Right lobe of liver (tissue), 6 donors: ENCODE results near the gene SIGLEC1. TPM values are rescaled to one million over a fixed set of nuclear protein-coding genes. Genes with fewer than 3 reads are reported as not detected.

ENCODE experiments used
- ATAC-seq, 4 donors: fragments of 200-7000 bp; cut with Tn5 transposase; one replicate each; pipeline ENCODE4 v1.9.1; 2020; ENCODE audit warnings: mild to moderate bottlenecking in 4 of 4, moderate library complexity in 4 of 4
- DNase-seq, 3 donors: peaks; one replicate each; pipeline ENCODE4 v3.0.0-alpha.2; 2020
- H3K27ac ChIP-seq, 3 donors: fragments of 200-600 bp; one replicate each; pipeline ENCODE4 v1.8.0; 2022
- H3K27me3 ChIP-seq, 2 donors: fragments of 200-600 bp; one replicate each; pipeline ENCODE4 v1.8.0; 2022
- H3K36me3 ChIP-seq, 4 donors: fragments of 200-600 bp; sonication (generic) in 1 of 4; one replicate each; pipeline versions ENCODE4 v1.5.1 to v1.8.0; 2017 to 2022; ENCODE audit warnings: control low read depth in 1 of 4
- H3K4me1 ChIP-seq, 4 donors: fragments of 200-600 bp; sonication (generic) in 1 of 4; one replicate each; pipeline versions ENCODE4 v1.5.1 to v1.8.0; 2017 to 2022; ENCODE audit warnings: control low read depth in 1 of 4
- H3K4me3 ChIP-seq, 3 donors: fragments of 200-600 bp; one replicate each; pipeline ENCODE4 v1.8.0; 2022
- H3K9me3 ChIP-seq, 4 donors: fragments of 200-600 bp; sonication (generic) in 1 of 4; one replicate each; pipeline versions ENCODE4 v1.5.1 to v1.8.0; 2017 to 2022; ENCODE audit warnings: control low read depth in 1 of 4
- CTCF ChIP-seq, 4 donors: fragments of 200-600 bp in 3 of 4; fragments of 450-650 bp in 1 of 4; IDR thresholded peaks; one replicate each; pipeline versions ENCODE4 v1.5.1 to v1.8.0; 2016 to 2022; ENCODE audit warnings: antibody characterized with exemption in 4 of 4, mild to moderate bottlenecking in 2 of 4
- POLR2A ChIP-seq: fragments of 450-650 bp; IDR thresholded peaks from one replicate; pipeline ENCODE4 v1.6.1; 2017; ENCODE audit warnings: antibody characterized with exemption, mild to moderate bottlenecking
- WGBS: methylation state at CpG from one replicate; pipeline ENCODE4 v1.1.6; 2018; ENCODE audit warnings: low coverage, low lambda C conversion rate; ENCODE audit not compliant: insufficient coverage; ENCODE audit errors: missing lambda C conversion rate; 5-methylcytosine and 5-hydroxymethylcytosine counted together
- intact Hi-C, 2 donors: fragments of 100-400 bp; cut with DNase I; formaldehyde crosslinking; loops; one replicate each; pipeline versions ENCODE4 v1.11.2 to v1.14.1; 2022
- total RNA-seq, 6 experiments: library from RNA; depleted of rRNA in 2 of 6; stranded (reverse); fragments of >200 nt in 2 of 6; fragmentation: NEBNext Ultra II Directional in 3 of 6; extraction: Animal tissue kit (Norgen Biotek cat#: 25700) in 3 of 6; gene quantifications; one replicate each; pipeline versions ENCODE4 v1.1.0 to v1.2.4, GENCODE V29; 2016 to 2023
- donor health status: DM: no; HTN: yes; CAD: no.
- donor health status: DM: no; HTN: no; CAD: no.
- donor health status: DM: no; HTN: no; CAD: no.
- donor health status: DM: no; HTN: yes; CAD: no.
- donor health status: DM: no; HTN: yes; CAD: no.

SIGLEC1 gene
- total RNA-seq, 6 experiments from 2014 or later: 2.6 to 13.9 (median 5.7) TPM

DNA sequence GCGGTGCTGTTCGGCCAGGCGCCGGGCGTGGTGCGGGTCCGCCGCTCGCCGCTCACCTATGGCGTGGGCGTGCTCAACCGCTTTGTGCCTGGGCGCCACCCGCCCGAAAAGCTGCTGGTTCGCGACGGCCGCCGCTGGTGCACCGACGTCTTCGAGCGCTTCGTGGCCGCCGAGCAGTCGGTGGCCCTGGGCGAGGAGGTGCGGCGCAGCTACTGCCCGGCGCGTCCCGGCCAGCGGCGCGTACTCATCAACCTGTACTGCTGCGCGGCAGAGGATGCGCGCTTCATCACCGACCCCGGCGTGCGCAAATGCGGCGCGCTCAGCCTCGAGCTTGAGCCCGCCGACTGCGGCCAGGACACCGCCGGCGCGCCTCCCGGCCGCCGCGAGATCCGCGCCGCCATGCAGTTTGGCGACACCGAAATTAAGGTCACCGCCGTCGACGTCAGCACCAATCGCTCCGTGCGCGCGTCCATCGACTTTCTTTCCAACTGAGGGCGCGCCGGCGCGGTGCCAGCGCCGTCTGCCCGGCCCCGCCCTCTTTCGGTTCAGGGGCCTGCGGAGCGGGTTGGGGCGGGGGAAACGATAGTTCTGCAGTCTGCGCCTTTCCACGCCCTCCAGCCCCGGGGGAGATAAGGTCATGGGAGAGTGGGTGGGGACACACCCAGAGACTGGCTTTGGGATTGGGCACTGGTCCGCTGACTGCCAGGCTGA, 39.4 kb upstream of the SIGLEC1 start:
- 27% methylated on average over 23 of the region's 95 CpGs for WGBS
- DNase-seq: peak in 2 of 3 donors; percentile 74 to 75
- Histone ChIP-seq H3K4me1 (peaks cover 0 to 23% (median 0%) of the 10 kb centered on the region in 4 donors), H3K27ac (no peak overlapping the region), H3K27me3 (peaks cover 0 to 6% of the 10 kb centered on the region in 2 donors), H3K4me3 (peak overlapping the region; percentile 39 to 49 (median 41)), H3K36me3 (no peaks in the 10 kb centered on the region), H3K9me3 (no peaks in the 10 kb centered on the region)
- intact Hi-C loops: no loop called here
- peak; percentile 52 to 78 (median 75) for ATAC-seq
- TF ChIP-seq CTCF (IDR thresholded peaks at IDR 0.05): no peak
- no peak for TF ChIP-seq POLR2A

- TF ChIP-seq POLR2A (no peak), CTCF (IDR thresholded peaks at IDR 0.05) (no peak)
- no peak for ATAC-seq
- H3K27ac ChIP-seq: no peak overlapping the region
- DNase-seq: peak in 1 of 3 donors; percentile 42
- peak overlapping the region in 1 of 3 donors; percentile 39 for H3K4me3 ChIP-seq
- no peaks in the 10 kb centered on the region for H3K36me3 ChIP-seq
- no peaks in the 10 kb centered on the region for H3K9me3 ChIP-seq
- H3K27me3 ChIP-seq: peaks cover 0 to 6% of the 10 kb centered on the region in 2 donors
- 65% methylated on average over 4 of the region's 31 CpGs for WGBS
- intact Hi-C loops: no loop called here
- peaks cover 0 to 23% (median 0%) of the 10 kb centered on the region in 4 donors for H3K4me1 ChIP-seq
Measured at GRCh38 chr20:3751305-3751674, 38.9 kb upstream of the SIGLEC1 start.

DNA sequence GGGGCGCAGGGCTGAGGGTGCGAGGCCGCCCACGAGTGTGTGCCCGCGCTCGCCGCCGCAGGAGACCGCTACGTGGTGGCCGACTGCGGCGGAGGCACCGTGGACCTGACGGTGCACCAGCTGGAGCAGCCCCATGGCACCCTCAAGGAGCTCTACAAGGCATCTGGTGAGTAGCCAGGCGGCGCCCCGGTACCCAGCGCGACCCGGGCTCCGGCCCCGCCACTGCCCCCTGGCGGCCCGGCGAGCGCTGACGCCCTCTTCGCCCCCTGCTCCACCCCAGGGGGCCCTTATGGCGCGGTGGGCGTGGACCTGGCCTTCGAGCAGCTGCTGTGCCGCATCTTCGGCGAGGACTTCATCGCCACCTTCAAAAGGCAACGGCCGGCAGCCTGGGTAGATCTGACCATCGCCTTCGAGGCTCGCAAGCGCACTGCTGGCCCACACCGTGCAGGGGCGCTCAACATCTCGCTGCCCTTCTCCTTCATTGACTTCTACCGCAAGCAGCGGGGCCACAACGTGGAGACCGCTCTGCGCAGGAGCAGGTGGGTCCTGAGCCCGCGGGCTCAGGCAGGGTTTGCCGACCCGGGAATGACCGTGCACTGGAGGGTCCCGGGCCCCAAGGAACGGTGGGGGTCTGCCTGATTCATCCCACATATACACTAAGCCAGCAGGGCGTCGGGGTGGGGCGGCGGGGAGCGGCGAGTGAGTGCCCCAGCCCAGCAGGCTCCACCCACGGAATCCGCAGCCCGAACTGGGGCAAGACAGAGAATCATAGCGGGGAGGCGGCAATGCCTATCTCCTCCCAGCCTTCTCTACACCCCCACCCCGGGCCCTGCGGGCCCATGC, 37.5 kb upstream of the SIGLEC1 start:
- peak in 3 of 4 donors; percentile 11 to 32 (median 18) for ATAC-seq
- no CpG with 5 or more reads among the region's 72 CpGs for WGBS
- TF ChIP-seq POLR2A (no peak), CTCF (IDR thresholded peaks at IDR 0.05) (peak; percentile 45 to 78 (median 55))

GRCh38 chr20:3749087-3749688, 36.8 kb upstream of the SIGLEC1 start:
- H3K9me3 ChIP-seq: no peaks in the 10 kb centered on the region
- peak in 1 of 3 donors; percentile 40 for DNase-seq
- no peaks in the 10 kb centered on the region for H3K36me3 ChIP-seq
- no peak for TF ChIP-seq POLR2A
- no peak overlapping the region for H3K27ac ChIP-seq
- intact Hi-C loops: no loop called here
- peaks cover 0 to 23% (median 0%) of the 10 kb centered on the region in 4 donors for H3K4me1 ChIP-seq
- ATAC-seq: no peak
- WGBS: 68% methylated on average over 8 of the region's 24 CpGs
- H3K27me3 ChIP-seq: peaks cover 0 to 6% of the 10 kb centered on the region in 2 donors
- H3K4me3 ChIP-seq: no peak overlapping the region

More for the DNA sequence above, 37.5 kb upstream of the SIGLEC1 start:
- H3K36me3 ChIP-seq: no peaks in the 10 kb centered on the region
- H3K4me3 ChIP-seq: no peak overlapping the region
- intact Hi-C loops: no loop called here
- no peaks in the 10 kb centered on the region for H3K9me3 ChIP-seq
- peaks cover 0 to 6% of the 10 kb centered on the region in 2 donors for H3K27me3 ChIP-seq
- peaks cover 0 to 23% (median 0%) of the 10 kb centered on the region in 4 donors for H3K4me1 ChIP-seq
- no peak overlapping the region for H3K27ac ChIP-seq
- DNase-seq: peak in 1 of 3 donors; percentile 42
